Glomerular endothelial cell (primary cell): ENCODE data around the gene DNASE1L1. TPM values are rescaled to one million over a fixed set of nuclear protein-coding genes. Genes with fewer than 3 reads are reported as not detected.

Experiments used
- DNase-seq: peaks from one replicate; pipeline ENCODE4 v3.0.0-alpha.2; 2011; ENCODE audit warnings: low read depth, low spot score; ENCODE audit errors: extremely low read depth
- total RNA-seq: library from RNA; depleted of rRNA; stranded (reverse); fragments of >200 nt; gene quantifications from 2 replicates; pipeline ENCODE4 v1.2.3, GENCODE V29; 2015

DNASE1L1 gene
- total RNA-seq, 1 donor from 2014 or later, result 71.8 TPM

- no peak for DNase-seq
Observed at GRCh38 chrX:154436983-154437752, 28.1 kb upstream of the DNASE1L1 start, which contains the start of gene GDI1. Gene GDI1 (plus strand): TSS chrX:154437154. CDS start chrX:154437255, 101 bp downstream.

DNA sequence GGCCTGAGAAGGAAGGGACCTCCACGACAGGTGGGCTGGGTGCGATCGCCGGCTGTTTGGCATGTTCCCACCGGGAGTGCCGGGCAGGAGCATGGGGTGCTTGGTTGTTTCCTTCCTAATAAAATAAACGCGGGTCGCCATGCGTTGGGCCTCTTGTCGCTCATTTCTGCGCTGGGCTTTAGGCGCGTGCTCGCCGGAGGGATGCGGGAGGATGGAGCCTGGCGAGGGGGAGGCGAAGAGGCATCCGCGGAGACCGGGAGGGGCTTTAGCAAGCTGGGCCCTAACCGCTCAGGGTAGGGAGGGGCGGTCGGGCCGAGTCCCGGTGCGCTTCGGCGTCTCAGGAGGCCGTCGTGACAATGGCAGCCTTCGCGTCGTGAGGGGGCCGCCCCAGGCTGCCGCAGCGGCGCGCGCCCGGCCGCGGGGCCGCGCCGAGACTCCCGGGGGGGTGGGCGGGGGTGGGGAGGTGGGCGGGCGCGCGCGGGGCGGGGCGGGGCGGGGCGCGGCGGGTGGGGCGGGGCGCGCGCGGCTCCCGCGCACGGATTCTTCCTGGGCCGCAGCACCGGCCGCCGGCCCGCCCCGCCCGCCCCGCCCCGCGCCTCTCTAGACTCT, 27.4 kb upstream of the DNASE1L1 start:
- DNase-seq, result no peak

GRCh38 chrX:154435171-154435733, 26.2 kb upstream of the DNASE1L1 start:
- no peak for DNase-seq

GRCh38 chrX:154434394-154435168, 25.5 kb upstream of the DNASE1L1 start:
- DNase-seq, result no peak

DNA sequence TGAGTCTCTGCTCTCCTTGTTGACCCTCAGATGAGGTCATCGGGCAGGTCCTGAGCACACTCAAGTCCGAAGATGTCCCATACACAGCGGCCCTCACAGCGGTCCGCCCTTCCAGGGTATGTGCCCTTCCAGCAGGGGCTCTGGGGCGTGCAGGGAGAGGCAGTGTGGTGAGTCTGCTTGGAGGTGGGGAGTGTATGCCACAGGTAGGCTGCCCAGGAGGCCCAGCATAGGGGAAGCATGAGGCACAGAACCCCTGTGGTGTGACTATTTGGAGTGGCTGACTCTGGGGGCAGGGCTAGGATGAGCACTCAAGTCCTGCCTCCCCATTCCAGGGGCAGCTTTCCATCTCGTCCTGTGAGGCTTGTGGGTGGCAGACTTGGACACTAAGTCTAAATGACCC, 24.6 kb upstream of the DNASE1L1 start:
- DNase-seq, result no peak

- DNase-seq, result no peak
Observed at GRCh38 chrX:154432210-154432609, 23.2 kb upstream of the DNASE1L1 start.

DNA sequence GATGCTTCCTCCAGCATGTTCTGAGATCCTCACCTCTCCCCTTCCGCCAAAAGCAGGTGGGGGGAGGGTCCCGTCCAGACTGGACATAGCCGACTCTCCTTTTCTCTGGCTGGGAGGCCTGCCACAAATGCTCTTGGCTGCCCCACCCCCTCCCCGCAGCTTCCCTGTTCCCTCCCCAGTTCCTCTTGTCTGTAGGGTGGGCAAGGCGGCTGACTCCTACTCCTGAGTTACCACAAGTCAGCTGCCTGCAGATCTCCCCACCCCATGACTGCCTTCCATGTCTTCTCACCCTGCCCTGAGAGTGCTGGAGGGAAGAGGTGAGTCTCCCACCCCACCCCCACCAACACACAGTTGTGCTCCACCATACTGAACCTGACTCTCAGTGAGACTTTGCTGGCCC, 22.3 kb upstream of the DNASE1L1 start:
- no peak for DNase-seq

GRCh38 chrX:154430916-154431315, 21.9 kb upstream of the DNASE1L1 start:
- DNase-seq, result no peak

GRCh38 chrX:154430479-154430878, 21.4 kb upstream of the DNASE1L1 start:
- no peak for DNase-seq

- DNase-seq, result no peak
Observed at GRCh38 chrX:154429711-154430110, 20.7 kb upstream of the DNASE1L1 start.

DNA sequence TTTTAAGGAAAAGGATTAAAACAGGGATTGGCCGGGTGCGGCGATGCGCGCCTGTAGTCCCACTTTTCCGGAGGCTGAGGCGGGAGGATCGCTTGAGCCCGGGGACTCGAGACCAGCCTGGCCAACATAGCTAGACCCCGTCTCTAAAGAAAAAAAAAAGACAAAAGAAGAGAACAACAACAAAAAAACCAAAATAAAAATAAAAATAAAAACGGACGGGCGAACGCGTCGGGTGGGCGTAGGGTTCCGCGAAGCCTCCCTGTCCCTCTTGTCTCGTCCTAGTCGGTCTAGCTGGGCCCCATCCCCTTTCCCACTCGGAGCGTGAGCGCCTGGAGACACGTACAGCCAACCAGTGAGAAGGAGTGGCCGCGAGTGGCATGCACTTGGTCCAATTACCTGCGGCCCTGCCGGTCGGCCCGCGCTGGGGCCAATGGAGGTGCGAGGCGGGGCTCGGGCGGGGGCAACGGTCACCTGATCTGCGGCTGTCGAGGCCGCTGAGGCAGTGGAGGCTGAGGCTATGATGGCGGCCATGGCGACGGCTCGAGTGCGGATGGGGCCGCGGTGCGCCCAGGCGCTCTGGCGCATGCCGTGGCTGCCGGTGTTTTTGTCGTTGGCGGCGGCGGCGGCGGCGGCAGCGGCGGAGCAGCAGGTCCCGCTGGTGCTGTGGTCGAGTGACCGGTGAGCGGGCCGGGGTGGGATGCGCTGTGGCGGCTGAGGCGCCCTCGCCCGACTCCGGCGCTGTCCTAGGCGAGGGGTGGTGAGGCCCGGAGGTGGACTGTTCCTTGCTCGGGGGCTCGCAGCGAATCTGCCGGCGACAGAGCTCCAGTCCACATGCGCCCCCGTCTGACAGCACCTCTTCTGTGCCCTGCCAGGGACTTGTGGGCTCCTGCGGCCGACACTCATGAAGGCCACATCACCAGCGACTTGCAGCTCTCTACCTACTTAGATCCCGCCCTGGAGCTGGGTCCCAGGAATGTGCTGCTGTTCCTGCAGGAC, 19.4 kb upstream of the DNASE1L1 start, which contains the start of gene ATP6AP1:
Gene ATP6AP1 (plus strand): TSS at position 502 of the 996 bp plus-strand sequence. CDS start 16 bp downstream, at position 518.
- DNase-seq, result peak; percentile 34

DNA sequence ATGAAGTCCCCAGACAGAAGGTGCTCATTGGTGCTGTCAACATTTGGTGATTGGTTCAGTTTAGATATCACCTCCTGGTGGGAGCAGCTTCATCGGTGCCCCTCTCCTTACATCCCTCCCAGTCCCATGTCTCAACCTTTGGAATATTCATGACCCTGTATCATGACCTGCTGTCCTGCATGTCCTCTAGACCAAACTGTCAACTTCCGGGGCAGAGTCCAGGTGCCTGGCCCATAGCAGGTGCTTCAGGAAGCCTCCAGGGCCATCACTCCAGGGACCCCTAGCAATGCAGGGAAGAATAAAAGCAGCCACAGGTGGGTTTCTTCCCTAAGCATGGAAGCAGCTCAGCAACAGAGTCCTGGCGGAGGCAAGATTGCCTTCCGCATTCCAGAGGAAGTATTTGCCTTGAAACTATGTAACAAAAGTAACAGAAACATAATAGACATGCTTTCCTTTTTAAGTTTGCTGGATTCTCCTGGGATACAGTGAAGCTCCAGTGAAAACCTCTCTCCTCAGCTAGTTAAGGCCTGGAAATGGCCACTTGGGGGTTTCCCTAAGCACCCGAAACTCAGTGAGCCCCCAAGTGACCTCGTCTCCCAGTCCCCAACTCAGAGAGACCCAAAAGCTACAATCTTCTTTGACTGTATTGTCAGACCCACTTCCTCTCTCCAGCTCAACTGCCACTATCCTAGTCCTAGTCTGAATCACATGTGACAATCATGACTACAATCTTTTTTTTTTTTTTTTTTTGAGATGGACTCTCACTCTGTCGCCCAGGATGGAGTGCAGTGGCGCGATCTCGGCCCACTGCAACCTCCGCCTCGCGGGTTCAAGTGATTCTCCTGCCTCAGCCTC, 18.1 kb upstream of the DNASE1L1 start:
- no peak for DNase-seq

DNA sequence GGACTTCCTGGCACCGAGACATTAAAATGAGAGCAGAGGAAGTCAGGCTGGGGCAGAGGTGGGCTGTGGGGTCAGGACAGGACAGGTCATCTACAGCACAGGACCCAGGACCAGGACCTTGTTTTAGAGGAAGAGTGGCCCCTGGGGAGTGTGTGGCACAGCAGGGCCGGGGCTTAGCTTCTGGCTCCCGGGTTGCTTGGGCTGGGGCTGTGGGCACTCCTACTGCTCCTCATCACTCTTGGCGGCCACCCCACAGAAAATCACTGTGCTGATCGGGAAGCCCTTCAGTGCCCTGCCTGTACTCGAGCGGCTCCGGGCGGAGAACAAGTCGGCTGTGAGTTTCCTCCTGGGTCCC, 11.3 kb upstream of the DNASE1L1 start:
- DNase-seq, result no peak

DNA sequence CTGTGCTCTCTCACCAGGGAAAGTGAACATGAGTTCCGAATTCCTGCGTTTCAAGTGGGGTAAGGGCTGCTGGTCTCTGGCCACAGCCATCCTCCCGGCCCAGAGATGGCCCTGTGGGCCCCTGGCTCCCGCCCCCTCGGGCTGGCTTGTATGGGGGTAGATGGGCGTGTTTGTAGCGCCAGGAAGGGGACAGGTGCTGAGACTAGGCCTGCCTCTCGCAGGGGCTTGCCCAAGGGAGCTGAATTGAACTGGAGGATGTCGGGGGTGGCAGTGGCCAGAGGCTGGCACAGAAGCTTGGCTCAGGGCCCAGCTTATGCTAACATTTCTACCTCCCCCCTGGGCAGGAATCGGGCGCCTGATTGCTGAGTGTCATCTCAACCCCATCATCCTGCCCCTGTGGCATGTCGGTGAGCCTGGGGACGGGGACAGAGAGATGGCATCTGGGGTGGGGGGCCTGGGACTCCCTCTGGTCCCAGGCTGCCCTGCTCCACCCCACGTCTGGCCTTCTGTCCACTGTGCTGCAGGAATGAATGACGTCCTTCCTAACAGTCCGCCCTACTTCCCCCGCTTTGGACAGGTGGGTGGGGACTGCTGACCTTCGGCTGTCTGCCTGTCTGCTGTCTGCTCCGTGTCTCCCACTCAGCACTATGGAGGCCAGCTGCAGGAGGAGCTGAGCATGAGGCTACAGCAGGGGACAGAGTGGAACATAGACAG, 10.8 kb upstream of the DNASE1L1 start:
- no peak for DNase-seq

DNA sequence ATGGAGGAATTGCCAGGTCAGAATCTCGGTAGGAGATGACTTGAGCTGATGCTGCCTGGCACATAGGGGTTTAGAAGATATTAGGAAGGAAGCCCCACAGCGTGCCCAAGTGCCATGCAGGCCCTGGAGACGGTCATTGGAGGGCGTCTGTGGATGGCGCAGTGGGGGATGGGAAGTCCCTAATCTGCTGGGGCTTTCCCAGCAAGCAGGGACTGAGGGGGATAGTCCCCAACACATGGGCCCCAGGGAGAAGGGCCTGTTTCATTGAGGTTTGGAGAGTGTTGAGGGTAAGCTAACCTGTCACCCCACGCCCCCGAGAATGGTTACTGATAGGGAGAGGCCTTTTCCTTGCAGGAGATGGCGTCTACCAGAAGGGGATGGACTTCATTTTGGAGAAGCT, 10.1 kb upstream of the DNASE1L1 start:
- no peak for DNase-seq

GRCh38 chrX:154417157-154417556, 8.1 kb upstream of the DNASE1L1 start:
- DNase-seq, result no peak

GRCh38 chrX:154413142-154413541, 4.1 kb upstream of the DNASE1L1 start:
- no peak for DNase-seq

DNA sequence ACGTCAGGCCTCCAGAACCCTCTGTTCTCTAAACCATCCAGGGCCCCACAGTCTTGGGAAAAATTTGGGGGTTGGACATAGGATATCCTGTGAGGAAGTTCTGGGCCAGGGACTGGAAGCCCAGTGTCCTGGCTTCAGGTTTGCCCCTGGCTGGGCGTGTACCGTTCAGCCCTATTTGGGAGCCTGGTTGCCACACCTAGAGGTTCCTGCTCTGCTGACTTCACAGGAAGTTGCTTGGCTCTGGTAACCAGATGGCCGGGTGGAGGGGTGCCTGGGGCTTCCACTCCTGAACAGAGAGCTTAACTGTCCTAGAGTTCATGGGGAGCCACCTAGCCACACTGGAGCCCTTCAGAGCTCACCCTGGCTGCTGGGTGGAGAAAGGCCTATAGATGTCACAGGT, 3.4 kb upstream of the DNASE1L1 start:
- DNase-seq, result no peak

- DNase-seq, result no peak
Observed at GRCh38 chrX:154411981-154412340, 2.9 kb upstream of the DNASE1L1 start.
